ENCODE results near the gene LRFN5. TPM values are rescaled to one million over a fixed set of nuclear protein-coding genes. Genes with fewer than 3 reads are reported as not detected.

LRFN5 gene
- total and polyA plus RNA-seq, 9 donors: 0.71 to 6.1 (median 2.1) TPM

DNA sequence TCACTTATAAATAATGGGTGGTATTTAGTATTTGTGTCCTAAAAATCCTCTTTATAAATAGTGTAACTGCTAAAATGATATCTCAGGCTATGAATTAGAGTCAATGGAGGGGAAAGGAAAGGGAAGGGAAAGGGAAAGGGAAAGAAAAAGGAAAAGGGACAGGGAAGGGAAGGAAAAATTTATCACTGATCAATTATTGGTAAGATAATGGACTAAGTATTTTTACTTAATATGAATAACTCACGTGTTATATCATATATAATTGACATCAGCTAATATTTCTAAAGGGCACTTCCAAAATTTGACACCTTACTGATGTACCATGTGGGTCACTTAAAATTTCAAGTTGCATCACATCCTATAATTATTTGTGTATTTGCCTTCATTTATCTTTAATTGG is 193.1 kb downstream of the LRFN5 start:
- Histone ChIP-seq H3K27ac (no peak overlapping the region), H3K4me1 (ENCODE audit: insufficient read depth) (no peaks in the 10 kb centered on the region), H3K27me3 (no peaks in the 10 kb centered on the region), H3K9me3 (no peaks in the 10 kb centered on the region), H3K4me3 (no peak overlapping the region), H3K36me3 (no peaks in the 10 kb centered on the region)
- DNase-seq: no peak
- 87 to 92% (median 90%) methylated on average over 1 of the region's 1 CpG for WGBS, 3 donors
- intact Hi-C loops (cut with DNase I): no loop called here
- TF ChIP-seq EP300 (IDR thresholded peaks at IDR 0.05) (no peak), POLR2A (IDR thresholded peaks at IDR 0.05) (no peak)
- TF ChIP-seq, protein P1, sequence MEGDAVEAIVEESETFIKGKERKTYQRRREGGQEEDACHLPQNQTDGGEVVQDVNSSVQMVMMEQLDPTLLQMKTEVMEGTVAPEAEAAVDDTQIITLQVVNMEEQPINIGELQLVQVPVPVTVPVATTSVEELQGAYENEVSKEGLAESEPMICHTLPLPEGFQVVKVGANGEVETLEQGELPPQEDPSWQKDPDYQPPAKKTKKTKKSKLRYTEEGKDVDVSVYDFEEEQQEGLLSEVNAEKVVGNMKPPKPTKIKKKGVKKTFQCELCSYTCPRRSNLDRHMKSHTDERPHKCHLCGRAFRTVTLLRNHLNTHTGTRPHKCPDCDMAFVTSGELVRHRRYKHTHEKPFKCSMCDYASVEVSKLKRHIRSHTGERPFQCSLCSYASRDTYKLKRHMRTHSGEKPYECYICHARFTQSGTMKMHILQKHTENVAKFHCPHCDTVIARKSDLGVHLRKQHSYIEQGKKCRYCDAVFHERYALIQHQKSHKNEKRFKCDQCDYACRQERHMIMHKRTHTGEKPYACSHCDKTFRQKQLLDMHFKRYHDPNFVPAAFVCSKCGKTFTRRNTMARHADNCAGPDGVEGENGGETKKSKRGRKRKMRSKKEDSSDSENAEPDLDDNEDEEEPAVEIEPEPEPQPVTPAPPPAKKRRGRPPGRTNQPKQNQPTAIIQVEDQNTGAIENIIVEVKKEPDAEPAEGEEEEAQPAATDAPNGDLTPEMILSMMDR (IDR thresholded peaks at IDR 0.05): no peak

DNA sequence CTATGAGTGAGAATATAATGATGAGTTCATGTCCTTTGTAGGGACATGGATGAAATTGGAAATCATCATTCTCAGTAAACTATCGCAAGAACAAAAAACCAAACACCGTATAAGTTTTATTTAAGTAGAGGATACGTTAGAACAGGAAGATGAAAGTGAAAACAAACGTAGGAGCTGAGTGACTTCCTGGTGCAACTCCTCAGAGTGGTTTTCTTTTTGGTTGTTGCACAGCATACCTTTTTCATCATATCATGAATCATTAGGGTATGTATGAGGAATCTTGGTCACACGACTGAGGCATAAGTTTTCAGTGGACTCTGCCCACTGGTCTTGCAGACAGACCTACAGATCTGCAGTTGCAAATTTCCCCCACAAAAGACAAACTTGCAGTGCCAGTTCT is 199.0 kb downstream of the LRFN5 start:
- H3K9me3 ChIP-seq: no peaks in the 10 kb centered on the region
- no peaks in the 10 kb centered on the region for H3K27me3 ChIP-seq
- 85 to 92% (median 88%) methylated on average over 5 of the region's 5 CpGs for WGBS, 3 donors
- H3K27ac ChIP-seq: no peak overlapping the region
- H3K36me3 ChIP-seq: no peaks in the 10 kb centered on the region
- TF ChIP-seq EP300 (IDR thresholded peaks at IDR 0.05) (no peak), POLR2A (IDR thresholded peaks at IDR 0.05) (no peak)
- TF ChIP-seq, protein P1 (IDR thresholded peaks at IDR 0.05): no peak
- H3K4me3 ChIP-seq: no peak overlapping the region
- H3K4me1 ChIP-seq (ENCODE audit: insufficient read depth): no peaks in the 10 kb centered on the region
- DNase-seq: no peak
- intact Hi-C loops (cut with DNase I): no loop called here

DNA sequence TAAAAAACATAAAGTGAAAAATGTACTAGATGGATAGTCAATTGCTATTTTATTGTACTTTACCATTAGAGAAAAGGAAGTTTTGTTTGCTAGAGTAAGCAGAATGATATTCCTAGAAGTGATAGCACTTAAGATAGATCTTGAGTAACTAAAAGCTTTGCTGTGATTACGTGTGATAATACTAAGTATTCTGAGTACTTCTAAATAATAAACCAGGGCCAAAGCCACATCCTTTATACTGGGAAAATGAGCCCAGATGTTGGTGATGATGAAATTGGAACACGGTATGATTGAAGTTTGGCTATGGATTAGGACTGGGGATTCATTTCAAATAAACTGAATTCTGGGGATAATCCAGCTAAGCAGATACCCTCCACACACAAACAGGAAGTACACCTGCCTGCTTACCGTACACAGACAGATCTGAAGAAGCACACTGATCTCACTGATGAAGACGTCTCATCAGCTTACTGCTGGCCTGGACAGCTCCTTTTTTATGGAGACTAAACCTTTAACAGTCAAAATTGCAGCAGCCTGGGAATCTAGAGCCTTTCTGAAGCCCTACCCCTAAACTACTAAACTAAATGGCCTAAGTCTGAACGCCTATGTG is 199.8 kb downstream of the LRFN5 start:
- no peaks in the 10 kb centered on the region for H3K4me1 ChIP-seq (ENCODE audit: insufficient read depth)
- no peak overlapping the region for H3K27ac ChIP-seq
- no peak for DNase-seq
- no peaks in the 10 kb centered on the region for H3K27me3 ChIP-seq
- no peak overlapping the region for H3K4me3 ChIP-seq
- no peaks in the 10 kb centered on the region for H3K9me3 ChIP-seq
- H3K36me3 ChIP-seq: no peaks in the 10 kb centered on the region
- TF ChIP-seq, protein P1 (IDR thresholded peaks at IDR 0.05): no peak
- TF ChIP-seq EP300 (IDR thresholded peaks at IDR 0.05): no peak
- 70 to 83% (median 81%) methylated on average over 5 of the region's 5 CpGs for WGBS, 3 donors
- intact Hi-C loops (cut with DNase I): no loop called here

DNA sequence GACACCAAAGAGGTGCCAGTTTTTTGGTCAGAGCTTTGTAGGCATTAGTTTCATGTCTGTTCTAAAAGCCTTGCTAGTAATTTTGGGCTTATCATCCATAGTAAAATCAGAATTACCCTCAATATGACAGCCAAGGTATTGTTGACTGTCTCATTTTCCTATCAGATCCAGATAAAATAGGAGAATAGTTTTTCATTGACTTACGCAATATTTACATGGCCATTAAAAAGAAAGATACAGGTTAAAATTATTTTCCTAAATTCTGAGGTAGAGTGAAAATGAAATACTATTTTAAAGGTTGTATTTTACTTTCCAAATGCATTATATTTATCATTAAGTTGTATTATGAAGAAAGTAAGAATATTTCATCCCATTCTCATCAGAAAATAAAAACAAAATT is 203.7 kb downstream of the LRFN5 start:
- H3K27ac ChIP-seq: no peak overlapping the region
- H3K9me3 ChIP-seq: no peaks in the 10 kb centered on the region
- TF ChIP-seq EP300 (IDR thresholded peaks at IDR 0.05): no peak
- TF ChIP-seq, protein P1 (IDR thresholded peaks at IDR 0.05): no peak
- no peak for TF ChIP-seq POLR2A (IDR thresholded peaks at IDR 0.05)
- no peaks in the 10 kb centered on the region for H3K36me3 ChIP-seq
- intact Hi-C loops (cut with DNase I): no loop called here
- no peaks in the 10 kb centered on the region for H3K4me1 ChIP-seq (ENCODE audit: insufficient read depth)
- 93 to 100% (median 93%) methylated on average over 1 of the region's 1 CpG for WGBS, 3 donors
- DNase-seq: no peak
- H3K4me3 ChIP-seq: no peak overlapping the region
- H3K27me3 ChIP-seq: no peaks in the 10 kb centered on the region
